Right ventricle myocardium superior (tissue), 1 donor: Measurements from ENCODE around the gene DRC3. TPM values are rescaled to one million over a fixed set of nuclear protein-coding genes. Genes with fewer than 3 reads are reported as not detected.
"Not testable (repeated sequence)": the region's sequence is repeated elsewhere in the genome, so short reads cannot be mapped to it uniquely, and the experiment has no call there.

Source experiments
- ATAC-seq: fragments of 200-7000 bp; cut with Tn5 transposase; one replicate; pipeline ENCODE4 v1.9.1; 2020; ENCODE audit warnings: mild to moderate bottlenecking; ENCODE audit not compliant: poor library complexity
- DNase-seq: peaks from one replicate; pipeline ENCODE4 v3.0.0-alpha.2; 2020
- intact Hi-C: fragments of 100-400 bp; cut with DNase I; formaldehyde crosslinking; loops from one replicate; pipeline ENCODE4 v1.11.2; 2022
- total RNA-seq: library from RNA; stranded (reverse); fragmentation: NEBNext Ultra II Directional; extraction: Animal tissue kit (Norgen Biotek cat#: 25700); gene quantifications from one replicate; pipeline ENCODE4 v1.2.1, GENCODE V29; 2021
- donor health status: DM: no; HTN: yes; CAD: no; lungs with severe emphysema.

Gene DRC3
- total RNA-seq, 1 donor from 2014 or later, result 1.4 TPM

DNA sequence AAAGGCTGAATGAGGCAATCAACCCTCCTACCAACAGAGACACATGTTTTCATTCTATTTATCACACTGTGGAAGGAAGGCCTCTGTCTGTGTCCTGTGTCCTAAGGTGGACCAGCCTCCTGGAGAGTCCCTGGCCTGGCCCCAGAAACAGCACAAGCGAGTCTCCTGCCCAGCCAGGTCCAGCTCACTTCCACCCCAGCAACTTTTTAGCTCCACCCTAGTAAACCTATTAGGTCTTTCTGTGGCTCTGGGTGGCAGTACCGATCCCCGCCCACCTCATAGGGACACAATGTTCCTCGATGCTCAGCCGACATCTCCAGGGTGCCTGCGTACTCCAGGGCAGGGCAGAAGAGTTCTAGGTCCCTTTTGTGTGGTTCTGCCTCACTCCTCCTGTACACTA is 10.7 kb downstream of the DRC3 start:
- ATAC-seq (no peak), DNase-seq (no peak)
- intact Hi-C loops, result no loop called here

- intact Hi-C loops, result no loop called here
- DNase-seq, result no peak
- ATAC-seq, result no peak
Measured at GRCh38 chr17:17983776-17984175, 11.1 kb downstream of the DRC3 start.

DNA sequence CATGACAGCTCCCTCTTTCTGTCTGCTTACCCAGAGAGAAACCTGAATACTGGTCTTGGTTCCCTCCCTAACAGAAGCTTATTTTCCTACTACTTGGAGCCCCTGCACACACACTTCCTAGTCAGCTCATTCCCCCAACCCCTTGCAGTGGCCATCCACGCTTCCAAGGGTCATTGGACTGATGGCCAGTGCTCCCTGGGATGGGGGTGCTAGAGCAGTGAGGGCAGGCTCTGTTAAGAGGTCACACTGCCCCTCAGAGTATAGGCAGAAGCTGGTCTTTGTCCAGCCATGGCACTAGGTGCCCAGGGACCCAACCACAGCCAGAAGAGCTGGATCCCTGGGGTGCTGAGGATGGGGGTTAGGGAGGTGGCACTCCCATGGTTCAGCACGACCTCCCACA is 12.5 kb downstream of the DRC3 start:
- DNase-seq (no peak), ATAC-seq (no peak)
- intact Hi-C loops, result no loop called here

- DNase-seq (no peak), ATAC-seq (no peak)
- intact Hi-C loops, result no loop called here
Measured at GRCh38 chr17:17985555-17985954, 12.9 kb downstream of the DRC3 start.

- intact Hi-C loops, result no loop called here
- ATAC-seq (no peak), DNase-seq (no peak)
Measured at GRCh38 chr17:17987187-17987896, 14.7 kb downstream of the DRC3 start.

- DNase-seq, result no peak
- ATAC-seq, result no peak
- intact Hi-C loops, result no loop called here
Measured at GRCh38 chr17:17987901-17988300, 15.2 kb downstream of the DRC3 start.

- intact Hi-C loops, result no loop called here
- no peak for DNase-seq
- no peak for ATAC-seq
Measured at GRCh38 chr17:17988427-17988945, 15.8 kb downstream of the DRC3 start.

- ATAC-seq, result no peak
- DNase-seq, result no peak
Measured at GRCh38 chr17:17989081-17989480, 16.4 kb downstream of the DRC3 start.

DNA sequence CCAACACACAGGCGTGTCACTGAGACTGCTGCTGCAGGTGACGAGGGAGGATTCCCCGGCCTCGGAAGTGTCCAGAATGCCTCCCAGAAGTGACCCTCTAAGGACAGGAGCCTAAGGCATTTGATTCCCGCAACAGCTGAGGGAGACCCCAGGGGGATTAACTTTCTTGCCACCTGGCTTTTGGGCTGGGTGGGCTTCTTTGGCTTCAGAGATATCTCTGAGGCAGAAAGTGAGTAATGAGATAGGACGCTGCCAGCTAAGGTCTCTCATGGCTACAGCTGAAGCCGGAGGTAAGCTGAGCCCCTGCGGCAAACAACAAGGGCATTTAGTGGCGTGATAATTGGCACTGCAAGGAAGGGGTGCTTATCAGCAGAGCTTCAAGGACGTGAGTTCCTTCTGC is 17.0 kb downstream of the DRC3 start:
- intact Hi-C loops, result no loop called here

More at GRCh38 chr17:17989081-17989480, 16.4 kb downstream of the DRC3 start:
- intact Hi-C loops, result no loop called here

DNA sequence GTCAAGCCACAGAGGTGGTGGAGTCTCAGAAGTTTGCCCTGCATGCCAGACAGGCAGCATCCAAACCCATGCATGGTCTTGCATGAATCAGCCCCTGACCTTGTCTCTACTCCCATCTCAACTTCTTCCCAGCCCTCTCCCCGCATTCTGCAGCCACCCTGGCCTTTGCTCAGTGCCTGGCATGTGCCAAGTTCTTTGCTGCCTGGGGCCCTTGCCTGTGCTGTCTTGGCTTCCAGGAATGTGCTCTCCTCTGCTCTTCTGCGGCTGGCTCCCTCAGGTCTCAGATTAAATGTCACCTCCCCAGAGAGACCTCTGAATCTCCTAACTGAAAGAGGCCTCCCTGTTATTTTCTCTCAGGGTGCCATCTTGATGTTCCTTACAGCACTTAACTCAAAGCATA is 17.6 kb downstream of the DRC3 start:
- intact Hi-C loops, result no loop called here
- ATAC-seq, result no peak
- DNase-seq, result no peak

More for the DNA sequence above, 17.0 kb downstream of the DRC3 start:
- ATAC-seq (no peak), DNase-seq (no peak)

- intact Hi-C loops, result no loop called here
- DNase-seq, result no peak
- ATAC-seq, result no peak
Measured at GRCh38 chr17:17993366-17993765, 20.7 kb downstream of the DRC3 start.

GRCh38 chr17:17993852-17994251 is 21.2 kb downstream of the DRC3 start:
- intact Hi-C loops, result loop anchor here (2.0 kb wide), 1 partner anchor 39 kb away; no protein-coding TSS in a partner anchor
- peak; percentile 11 for ATAC-seq

GRCh38 chr17:17994271-17995069 is 21.8 kb downstream of the DRC3 start:
- DNase-seq, result no peak
- peak; percentile 88 for ATAC-seq
- intact Hi-C loops, result loop anchor here (2.0 kb wide), 1 partner anchor 38 kb away; no protein-coding TSS in a partner anchor

More at GRCh38 chr17:17993852-17994251, 21.2 kb downstream of the DRC3 start:
- no peak for DNase-seq

GRCh38 chr17:17995887-17996286 is 23.2 kb downstream of the DRC3 start:
- intact Hi-C loops, result loop anchor here (2.0 kb wide), 1 partner anchor 37 kb away; no protein-coding TSS in a partner anchor
- DNase-seq, ATAC-seq: not testable (repeated sequence)

DNA sequence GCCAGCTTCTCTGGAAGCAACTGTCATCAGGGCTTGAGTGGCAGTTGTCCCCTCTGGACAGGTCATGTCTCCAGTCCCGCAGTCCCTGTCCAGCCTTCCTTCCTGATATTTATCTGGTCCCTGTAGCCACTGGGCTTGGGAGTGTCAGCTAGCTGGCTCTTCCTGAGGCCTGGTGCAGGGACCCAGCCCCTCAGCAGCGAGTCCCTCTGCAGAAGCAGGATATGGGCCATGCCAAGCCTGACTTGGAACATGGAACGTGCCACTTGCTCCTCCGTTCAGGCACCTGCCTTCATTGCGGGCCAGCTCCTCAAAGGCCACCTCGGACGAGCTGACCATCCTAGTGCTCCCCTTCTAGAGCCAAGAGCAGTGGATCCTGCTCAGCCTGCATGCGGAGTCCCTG is 26.3 kb downstream of the DRC3 start:
- ATAC-seq (no peak), DNase-seq (no peak)
- intact Hi-C loops, result no loop called here

- ATAC-seq (no peak), DNase-seq (no peak)
- intact Hi-C loops, result no loop called here
Measured at GRCh38 chr17:17999364-18000029, 26.8 kb downstream of the DRC3 start.

DNA sequence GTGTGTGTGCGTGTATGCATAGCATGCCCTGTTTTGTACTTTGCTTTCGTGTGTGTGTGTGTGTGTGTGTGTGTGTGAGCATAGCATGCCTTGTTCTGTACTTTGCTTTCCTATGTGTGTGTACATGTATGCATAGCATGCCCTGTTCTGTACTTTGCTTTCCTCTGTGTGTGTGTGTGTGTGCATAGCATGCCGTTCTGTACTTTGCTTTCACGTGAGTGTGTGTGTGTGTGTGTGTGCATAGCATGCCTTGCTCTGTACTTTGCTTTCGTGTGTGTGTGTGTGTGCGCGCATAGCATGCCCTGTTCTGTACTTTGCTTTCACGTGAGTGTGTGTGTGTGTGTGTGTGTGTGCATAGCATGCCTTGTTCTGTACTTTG is 27.4 kb downstream of the DRC3 start:
- ATAC-seq, result no peak
- intact Hi-C loops, result no loop called here

GRCh38 chr17:18002171-18002570 is 29.5 kb downstream of the DRC3 start:
- intact Hi-C loops, result no loop called here
- DNase-seq, result no peak
- ATAC-seq, result no peak

More for the DNA sequence above, 27.4 kb downstream of the DRC3 start:
- DNase-seq, result peak; percentile 3

DNA sequence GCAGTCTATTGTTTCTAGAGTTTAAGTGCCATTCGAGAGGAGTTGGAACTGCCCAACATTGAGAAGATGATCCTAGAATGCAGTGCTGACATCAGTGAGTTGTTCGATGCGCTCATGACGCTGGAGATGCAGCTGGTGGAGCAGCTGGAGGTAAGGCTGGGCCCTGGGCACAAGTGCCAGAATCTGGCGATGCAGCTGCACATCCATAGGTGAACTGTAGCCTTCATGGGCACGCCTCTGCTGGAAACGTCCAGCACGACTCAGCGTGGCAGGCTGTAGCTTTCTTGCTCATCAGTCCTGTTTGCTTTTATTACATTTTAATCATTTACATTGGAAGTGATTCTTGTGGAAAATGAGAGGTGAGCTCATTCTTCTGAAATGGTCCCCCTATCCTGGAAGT is 31.7 kb downstream of the DRC3 start:
- intact Hi-C loops, result no loop called here
- no peak for ATAC-seq
- DNase-seq, result no peak
